ENCODE data around the gene PLCXD3.

- no peak for TF ChIP-seq MAX (CRISPR knock-in tag; IDR thresholded peaks at IDR 0.05)
- TF ChIP-seq CTCF (IDR thresholded peaks at IDR 0.05), result no peak; the same call in 1 of the 2 replicates
- no peak for TF ChIP-seq ZBTB21 (CRISPR knock-in tag; IDR thresholded peaks at IDR 0.05; ENCODE audit: borderline replicate concordance)
- TF ChIP-seq ATF3 (CRISPR knock-in tag; conservative IDR thresholded peaks at IDR 0.05), result no peak
- no peak for TF ChIP-seq RELA (CRISPR knock-in tag; IDR thresholded peaks at IDR 0.05; ENCODE audit: borderline replicate concordance)
- TF ChIP-seq HMGXB4 (CRISPR knock-in tag; IDR thresholded peaks at IDR 0.05), result no peak
- no peak for TF ChIP-seq ZBTB43 (CRISPR knock-in tag; IDR thresholded peaks at IDR 0.05)
- TF ChIP-seq E2F4 (CRISPR knock-in tag; IDR thresholded peaks at IDR 0.05; ENCODE audit: borderline replicate concordance, low read depth), result no peak
- TF ChIP-seq ZNF317 (CRISPR knock-in tag; IDR thresholded peaks at IDR 0.05; ENCODE audit: borderline replicate concordance, low read depth), result no peak
- no peak for TF ChIP-seq RORB (CRISPR knock-in tag; IDR thresholded peaks at IDR 0.05)
These were observed 13.8 kb upstream of the PLCXD3 start for GRCh38 chr5:41524174-41524573.

Measured in WTC11 (cell line).